ENCODE results near the gene DYNLRB2. TPM values are rescaled to one million over a fixed set of nuclear protein-coding genes. Genes with fewer than 3 reads are reported as not detected.

Gene DYNLRB2
- polyA plus RNA-seq, 1 donor from 2014 or later, result not detected

DNA sequence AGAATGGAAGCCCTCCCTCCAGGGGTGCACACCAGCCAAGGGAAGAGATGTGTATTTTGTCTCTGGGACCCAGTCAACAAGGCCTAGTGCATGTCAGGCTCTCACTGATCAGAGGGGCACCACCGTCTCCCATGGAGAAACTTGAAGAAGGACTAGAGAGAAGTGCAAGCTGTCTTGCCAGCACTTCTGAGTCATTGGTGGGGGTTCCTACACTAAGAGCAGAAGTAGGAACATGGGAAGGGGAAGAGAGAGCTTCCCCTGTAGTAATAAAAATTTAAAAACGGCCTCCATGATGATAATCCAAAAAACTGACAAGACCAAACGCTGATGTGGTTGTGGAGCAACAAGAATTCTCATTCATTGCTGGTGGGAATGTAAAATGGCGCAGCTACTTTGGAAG, 46.3 kb downstream of the DYNLRB2 start:
- Histone ChIP-seq H3K4me2 (ENCODE audit: low read length) (no peak overlapping the region), H3K9me2 (ENCODE audit: insufficient read depth, low read length) (no peaks in the 10 kb centered on the region), H3K27ac (ENCODE audit: low read length) (no peak overlapping the region), H3K9me3 (ENCODE audit: low read length) (no peaks in the 10 kb centered on the region), H3K79me2 (replicated peaks; ENCODE audit: insufficient read depth, low read length) (no peaks in the 10 kb centered on the region), H3K27me3 (ENCODE audit: insufficient read depth, low read depth, low read length) (no peaks in the 10 kb centered on the region), H3K36me3 (ENCODE audit: insufficient read depth, low read length) (no peaks in the 10 kb centered on the region), H4K20me1 (ENCODE audit: insufficient read depth) (no peaks in the 10 kb centered on the region), H2AFZ (ENCODE audit: low read depth, low read length) (no peak overlapping the region), H3F3A (ENCODE audit: insufficient read depth, low read length, poor library complexity, severe bottlenecking) (no peaks in the 10 kb centered on the region), H3K4me3 (ENCODE audit: low read length) (no peak overlapping the region), H3K9ac (ENCODE audit: low read length) (no peak overlapping the region)
- no peak for TF ChIP-seq TAF1 (IDR thresholded peaks at IDR 0.05; ENCODE audit: low read depth)
- TF ChIP-seq MXI1 (conservative IDR thresholded peaks at IDR 0.05; ENCODE audit: poor library complexity, severe bottlenecking), result no peak

DNA sequence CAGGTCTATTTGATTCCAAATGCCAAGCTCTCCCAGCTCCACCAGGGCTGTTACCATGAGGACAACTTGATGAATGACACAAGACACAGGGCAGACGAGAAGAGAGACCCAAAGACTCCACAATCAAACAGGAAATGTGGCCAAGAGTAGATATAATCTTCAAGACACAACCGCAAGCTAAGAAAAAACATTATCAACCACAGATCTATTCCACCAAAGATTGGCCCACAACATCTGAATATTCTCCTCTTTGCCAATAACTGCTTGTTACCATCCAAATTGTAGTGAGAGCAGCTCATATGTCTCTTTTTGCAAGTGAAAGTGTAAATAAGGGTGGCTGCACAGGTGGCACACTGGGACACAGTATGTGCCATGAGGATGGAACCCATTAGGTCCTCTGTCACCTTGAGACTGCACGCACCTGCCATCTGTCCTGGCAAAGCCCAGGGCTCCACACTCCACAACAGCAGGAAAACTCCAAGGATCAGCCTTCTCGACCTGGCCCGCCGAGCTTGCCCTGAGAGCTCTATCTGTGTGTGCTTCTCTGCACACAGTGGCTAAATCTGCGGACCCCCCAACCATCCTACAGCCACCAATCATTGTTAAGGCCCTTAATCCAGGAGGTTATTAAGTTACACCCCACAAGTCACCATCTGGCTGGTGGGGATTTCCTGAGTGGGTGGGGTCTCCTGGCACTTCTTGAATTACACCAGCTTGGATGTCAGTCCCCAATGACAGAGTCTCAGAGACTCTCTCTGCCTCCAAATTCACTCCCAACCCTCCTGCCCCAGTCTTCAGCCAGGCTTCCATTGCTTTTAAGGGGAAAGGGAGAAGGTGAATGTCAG, 50.5 kb downstream of the DYNLRB2 start:
- no peaks in the 10 kb centered on the region for H3K9me3 ChIP-seq (ENCODE audit: low read length)
- no peak overlapping the region for H3K4me3 ChIP-seq (ENCODE audit: low read length)
- no peak overlapping the region for H2AFZ ChIP-seq (ENCODE audit: low read depth, low read length)

More for the DNA sequence above, 50.5 kb downstream of the DYNLRB2 start:
- no peak overlapping the region for H3K4me2 ChIP-seq (ENCODE audit: low read length)
- no peak overlapping the region for H3K27ac ChIP-seq (ENCODE audit: low read length)
- H3K9ac ChIP-seq (ENCODE audit: low read length), result no peak overlapping the region
- H4K20me1 ChIP-seq (ENCODE audit: insufficient read depth), result no peaks in the 10 kb centered on the region
- no peaks in the 10 kb centered on the region for H3K79me2 ChIP-seq (replicated peaks; ENCODE audit: insufficient read depth, low read length)
- no peaks in the 10 kb centered on the region for H3K27me3 ChIP-seq (ENCODE audit: insufficient read depth, low read depth, low read length)
- no peaks in the 10 kb centered on the region for H3F3A ChIP-seq (ENCODE audit: insufficient read depth, low read length, poor library complexity, severe bottlenecking)
- no peak for TF ChIP-seq SMC3 (conservative IDR thresholded peaks at IDR 0.05; ENCODE audit: poor library complexity)
- no peak for TF ChIP-seq POLR2AphosphoS5 (IDR thresholded peaks at IDR 0.05)
- TF ChIP-seq EZH2 (IDR thresholded peaks at IDR 0.05; ENCODE audit: borderline replicate concordance, insufficient read depth, low read length, poor library complexity, severe bottlenecking), result no peak
- no peak for TF ChIP-seq EP300 (conservative IDR thresholded peaks at IDR 0.05; ENCODE audit: poor library complexity, severe bottlenecking)
- TF ChIP-seq, protein P1, sequence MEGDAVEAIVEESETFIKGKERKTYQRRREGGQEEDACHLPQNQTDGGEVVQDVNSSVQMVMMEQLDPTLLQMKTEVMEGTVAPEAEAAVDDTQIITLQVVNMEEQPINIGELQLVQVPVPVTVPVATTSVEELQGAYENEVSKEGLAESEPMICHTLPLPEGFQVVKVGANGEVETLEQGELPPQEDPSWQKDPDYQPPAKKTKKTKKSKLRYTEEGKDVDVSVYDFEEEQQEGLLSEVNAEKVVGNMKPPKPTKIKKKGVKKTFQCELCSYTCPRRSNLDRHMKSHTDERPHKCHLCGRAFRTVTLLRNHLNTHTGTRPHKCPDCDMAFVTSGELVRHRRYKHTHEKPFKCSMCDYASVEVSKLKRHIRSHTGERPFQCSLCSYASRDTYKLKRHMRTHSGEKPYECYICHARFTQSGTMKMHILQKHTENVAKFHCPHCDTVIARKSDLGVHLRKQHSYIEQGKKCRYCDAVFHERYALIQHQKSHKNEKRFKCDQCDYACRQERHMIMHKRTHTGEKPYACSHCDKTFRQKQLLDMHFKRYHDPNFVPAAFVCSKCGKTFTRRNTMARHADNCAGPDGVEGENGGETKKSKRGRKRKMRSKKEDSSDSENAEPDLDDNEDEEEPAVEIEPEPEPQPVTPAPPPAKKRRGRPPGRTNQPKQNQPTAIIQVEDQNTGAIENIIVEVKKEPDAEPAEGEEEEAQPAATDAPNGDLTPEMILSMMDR (IDR thresholded peaks at IDR 0.05; ENCODE audit: poor library complexity, severe bottlenecking), result no peak
- TF ChIP-seq, protein P2, sequence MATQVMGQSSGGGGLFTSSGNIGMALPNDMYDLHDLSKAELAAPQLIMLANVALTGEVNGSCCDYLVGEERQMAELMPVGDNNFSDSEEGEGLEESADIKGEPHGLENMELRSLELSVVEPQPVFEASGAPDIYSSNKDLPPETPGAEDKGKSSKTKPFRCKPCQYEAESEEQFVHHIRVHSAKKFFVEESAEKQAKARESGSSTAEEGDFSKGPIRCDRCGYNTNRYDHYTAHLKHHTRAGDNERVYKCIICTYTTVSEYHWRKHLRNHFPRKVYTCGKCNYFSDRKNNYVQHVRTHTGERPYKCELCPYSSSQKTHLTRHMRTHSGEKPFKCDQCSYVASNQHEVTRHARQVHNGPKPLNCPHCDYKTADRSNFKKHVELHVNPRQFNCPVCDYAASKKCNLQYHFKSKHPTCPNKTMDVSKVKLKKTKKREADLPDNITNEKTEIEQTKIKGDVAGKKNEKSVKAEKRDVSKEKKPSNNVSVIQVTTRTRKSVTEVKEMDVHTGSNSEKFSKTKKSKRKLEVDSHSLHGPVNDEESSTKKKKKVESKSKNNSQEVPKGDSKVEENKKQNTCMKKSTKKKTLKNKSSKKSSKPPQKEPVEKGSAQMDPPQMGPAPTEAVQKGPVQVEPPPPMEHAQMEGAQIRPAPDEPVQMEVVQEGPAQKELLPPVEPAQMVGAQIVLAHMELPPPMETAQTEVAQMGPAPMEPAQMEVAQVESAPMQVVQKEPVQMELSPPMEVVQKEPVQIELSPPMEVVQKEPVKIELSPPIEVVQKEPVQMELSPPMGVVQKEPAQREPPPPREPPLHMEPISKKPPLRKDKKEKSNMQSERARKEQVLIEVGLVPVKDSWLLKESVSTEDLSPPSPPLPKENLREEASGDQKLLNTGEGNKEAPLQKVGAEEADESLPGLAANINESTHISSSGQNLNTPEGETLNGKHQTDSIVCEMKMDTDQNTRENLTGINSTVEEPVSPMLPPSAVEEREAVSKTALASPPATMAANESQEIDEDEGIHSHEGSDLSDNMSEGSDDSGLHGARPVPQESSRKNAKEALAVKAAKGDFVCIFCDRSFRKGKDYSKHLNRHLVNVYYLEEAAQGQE (IDR thresholded peaks at IDR 0.05; ENCODE audit: borderline replicate concordance), result no peak
- no peak for TF ChIP-seq TAF1 (IDR thresholded peaks at IDR 0.05; ENCODE audit: low read depth)
- no peak for TF ChIP-seq RAD21 (conservative IDR thresholded peaks at IDR 0.05)
- no peak for TF ChIP-seq MXI1 (conservative IDR thresholded peaks at IDR 0.05; ENCODE audit: poor library complexity, severe bottlenecking)
- no peaks in the 10 kb centered on the region for H3K9me2 ChIP-seq (ENCODE audit: insufficient read depth, low read length)
- H3K36me3 ChIP-seq (ENCODE audit: insufficient read depth, low read length), result no peaks in the 10 kb centered on the region

Measured in neural cell (in vitro differentiated cells).